Adrenal gland (tissue), 12 donors: Measurements from ENCODE around the gene MKRN1. TPM values are rescaled to one million over a fixed set of nuclear protein-coding genes. Genes with fewer than 3 reads are reported as not detected.
"Not testable (repeated sequence)": the region's sequence is repeated elsewhere in the genome, so short reads cannot be mapped to it uniquely, and the experiment has no call there.

ENCODE experiments used
- DNase-seq, 7 donors: peaks; one replicate each; pipeline ENCODE4 v3.0.0-alpha.2; 2019 to 2020
- H3K27ac ChIP-seq, 5 donors: fragments of 200-600 bp; sonication (generic) in 4 of 5; 1 replicate in 3 of 5; 2 replicates in 2 of 5; pipeline versions ENCODE4 v1.5.1 to v1.8.0; 2016 to 2020; ENCODE audit warnings: mild to moderate bottlenecking in 1 of 5
- H3K27me3 ChIP-seq: fragments of 200-600 bp; 2 replicates; pipeline ENCODE4 v1.8.0; 2021
- H3K36me3 ChIP-seq, 2 donors: fragments of 200-600 bp; replicated peaks in 1 of 2; 1 replicate in 1 of 2; 2 replicates in 1 of 2; pipeline versions ENCODE4 v1.5.1 to v1.8.0; 2018 to 2022
- H3K4me1 ChIP-seq, 2 donors: fragments of 200-600 bp; replicated peaks in 1 of 2; 1 replicate in 1 of 2; 2 replicates in 1 of 2; pipeline versions ENCODE4 v1.5.1 to v1.8.0; 2018 to 2021
- H3K4me3 ChIP-seq, 4 donors: fragments of 200-600 bp; sonication (generic) in 3 of 4; one replicate each; pipeline ENCODE4 v1.5.1; 2016 to 2018
- H3K9me3 ChIP-seq, 3 donors: fragments of 200-600 bp; sonication (generic) in 1 of 3; replicated peaks in 1 of 3; 1 replicate in 2 of 3; 2 replicates in 1 of 3; pipeline versions ENCODE4 v1.5.1 to v1.8.0; 2016 to 2021
- CTCF ChIP-seq, 6 experiments: fragments of 450-650 bp in 4 of 6; fragments of 200-600 bp in 2 of 6; sonication (generic) in 1 of 6; IDR thresholded peaks; 1 replicate in 5 of 6; 2 replicates in 1 of 6; pipeline versions ENCODE4 v1.5.1 to v1.8.0; 2016 to 2021; ENCODE audit warnings: antibody characterized with exemption in 6 of 6, mild to moderate bottlenecking in 2 of 6, moderate library complexity in 1 of 6
- POLR2A ChIP-seq, 2 donors: fragments of 450-650 bp; IDR thresholded peaks; one replicate each; pipeline ENCODE4 v1.6.1; 2017; ENCODE audit warnings: antibody characterized with exemption in 2 of 2, mild to moderate bottlenecking in 2 of 2, moderate library complexity in 1 of 2
- WGBS, 4 donors: extraction: QIAGEN DNeasy Blood & Tissue Kit in 2 of 4; methylation state at CpG; one replicate each; pipeline versions ENCODE4 v1.1.5 to v1.1.7; 2013 to 2017; 5-methylcytosine and 5-hydroxymethylcytosine counted together
- intact Hi-C, 2 donors: fragments of 100-400 bp; cut with DNase I; formaldehyde crosslinking; loops; one replicate each; pipeline versions ENCODE4 v1.14.1 to v1.15.0; 2022 to 2023
- polyA plus RNA-seq, 3 donors: library from polyadenylated mRNA; stranded (reverse); fragments of 200-250 nt in 2 of 3; fragments of 350-450 nt in 1 of 3; fragmentation: Illumina TruSeq in 1 of 3; extraction: RNeasy Lipid Tissue Mini Kit (QIAGEN cat#74804) in 1 of 3; gene quantifications; one replicate each; pipeline ENCODE4 v1.2.3, GENCODE V29; 2013 to 2014
- total RNA-seq, 9 donors: library from RNA; depleted of rRNA in 4 of 9; stranded (reverse); fragments of >200 nt in 4 of 9; fragments of 120-200 nt in 1 of 9; fragmentation: NEBNext Ultra II Directional in 1 of 9; extraction: Animal tissue kit (Norgen Biotek cat#: 25700) in 1 of 9; gene quantifications; one replicate each; pipeline versions ENCODE4 v1.1.0 to v1.2.4, GENCODE V29; 2013 to 2023
- donor health status: healthy with polysubstance abuse.
- donor health status: Bipolar disorder and iron deficiency.
- donor health status: DM: yes; HTN: yes; CAD: no.
- donor health status: DM: no; HTN: no; CAD: no.
- donor health status: DM: no; HTN: no; CAD: no.
- donor health status: DM: yes; HTN: yes; CAD: no.

The MKRN1 gene
- total and polyA plus RNA-seq, 12 donors = 43.7 to 105 (median 61.8) TPM

- TF ChIP-seq CTCF (IDR thresholded peaks at IDR 0.05) = no peak
- no peak for TF ChIP-seq POLR2A (IDR thresholded peaks at IDR 0.05)
- peak overlapping the region in 1 of 5 donors; percentile 50 for H3K27ac ChIP-seq
Measured at GRCh38 chr7:140518370-140519006, 39.2 kb upstream of the MKRN1 start.

GRCh38 chr7:140517546-140518369 is 38.5 kb upstream of the MKRN1 start:
- peak; percentile 84 to 96 (median 91) for DNase-seq
- TF ChIP-seq POLR2A (IDR thresholded peaks at IDR 0.05) (no peak), CTCF (IDR thresholded peaks at IDR 0.05) (peak; percentile 81 to 94 (median 94))
- Histone ChIP-seq H3K36me3 (no peaks in the 10 kb centered on the region), H3K9me3 (no peaks in the 10 kb centered on the region), H3K27me3 (no peaks in the 10 kb centered on the region), H3K4me1 (no peaks in the 10 kb centered on the region), H3K4me3 (no peak overlapping the region), H3K27ac (no peak overlapping the region)
- intact Hi-C loops = loop anchor here in 1 of 2 donors (2.0 kb wide), 1 partner anchor 137 kb away; no protein-coding TSS in a partner anchor
- 42 to 50% (median 44%) methylated on average over 18 to 31 of the region's 31 CpGs for WGBS, 4 donors

More at GRCh38 chr7:140518370-140519006, 39.2 kb upstream of the MKRN1 start:
- intact Hi-C loops = loop anchor here (1.0 to 2.0 kb wide), 2 partner anchors 135 to 136 kb away; no protein-coding TSS in a partner anchor
- no peaks in the 10 kb centered on the region for H3K27me3 ChIP-seq
- no peaks in the 10 kb centered on the region for H3K36me3 ChIP-seq
- H3K9me3 ChIP-seq = no peaks in the 10 kb centered on the region
- WGBS, 4 donors = 78 to 86% (median 85%) methylated on average over 15 of the region's 15 CpGs
- H3K4me1 ChIP-seq = no peaks in the 10 kb centered on the region
- DNase-seq = no peak
- no peak overlapping the region for H3K4me3 ChIP-seq

- intact Hi-C loops = no loop called here
- Histone ChIP-seq H3K4me1 (no peaks in the 10 kb centered on the region), H3K4me3 (no peak overlapping the region), H3K9me3 (no peaks in the 10 kb centered on the region), H3K36me3 (no peaks in the 10 kb centered on the region), H3K27ac (no peak overlapping the region), H3K27me3 (no peaks in the 10 kb centered on the region)
- DNase-seq = peak in 6 of 7 donors; percentile 23 to 69 (median 55)
- TF ChIP-seq CTCF (IDR thresholded peaks at IDR 0.05) = no peak
- 33 to 40% (median 34%) methylated on average over 9 of the region's 9 CpGs for WGBS, 4 donors
Measured at GRCh38 chr7:140512317-140513000, 33.2 kb upstream of the MKRN1 start.

- DNase-seq = no peak
- Histone ChIP-seq H3K36me3 (no peaks in the 10 kb centered on the region), H3K4me3 (no peak overlapping the region), H3K27ac (no peak overlapping the region), H3K27me3 (no peaks in the 10 kb centered on the region), H3K4me1 (no peaks in the 10 kb centered on the region), H3K9me3 (no peaks in the 10 kb centered on the region)
- 66 to 74% (median 71%) methylated on average over 4 to 5 of the region's 5 CpGs for WGBS, 4 donors
- intact Hi-C loops = no loop called here
- TF ChIP-seq CTCF (IDR thresholded peaks at IDR 0.05) (no peak), POLR2A (IDR thresholded peaks at IDR 0.05) (no peak)
Measured at GRCh38 chr7:140509789-140510188, 30.5 kb upstream of the MKRN1 start.

GRCh38 chr7:140507556-140507955 is 28.3 kb upstream of the MKRN1 start:
- DNase-seq, H3K27me3 ChIP-seq, intact Hi-C loops, H3K4me1 ChIP-seq, H3K4me3 ChIP-seq, H3K27ac ChIP-seq, H3K9me3 ChIP-seq, H3K36me3 ChIP-seq: not testable (repeated sequence)
- 76 to 88% (median 84%) methylated on average over 6 of the region's 6 CpGs for WGBS, 4 donors
